ENCODE measurements around the gene UBTD2. TPM values are rescaled to one million over a fixed set of nuclear protein-coding genes. Genes with fewer than 3 reads are reported as not detected.

Gene UBTD2
- total and polyA plus RNA-seq, 10 of the 15 experiments (the other 5 are each of a cell fraction or from before 2014, with no cell fraction given) = 7.7 to 30.5 (median 19.4) TPM

DNA sequence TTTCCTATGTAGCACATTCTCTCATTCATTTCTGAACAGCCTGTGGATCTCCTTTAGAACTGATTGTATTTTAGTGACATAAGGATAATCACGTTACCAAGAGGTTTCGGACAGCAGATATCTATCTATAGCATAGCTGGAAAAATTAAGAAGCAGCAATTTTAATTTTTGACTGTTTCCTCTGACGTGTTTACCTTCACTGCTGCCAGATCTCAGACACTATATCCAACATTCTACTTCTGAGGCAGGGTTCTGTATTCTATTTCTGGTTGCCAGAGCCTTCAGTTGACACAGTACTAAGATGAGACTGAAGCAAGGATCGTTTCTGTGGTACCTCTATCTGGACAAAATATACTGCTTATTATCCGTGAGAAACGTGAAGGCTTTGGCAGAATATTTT is 89.7 kb downstream of the UBTD2 start, which contains the start of gene EFCAB9:
Gene EFCAB9, plus strand, starts transcription at position 301 of the 400 bp plus-strand sequence. Its CDS starts 1 bp downstream, at position 302.
- Histone ChIP-seq H3K36me3 (ENCODE audit: control insufficient read depth in 2 of 2, insufficient read depth in 2 of 2, low read length in 1 of 2) (no peaks in the 10 kb centered on the region), H3K4me1 (ENCODE audit: control insufficient read depth, insufficient read depth, low read length) (peaks cover 4% of the 10 kb centered on the region; the same call in 1 of the 2 replicates), H3K9ac (ENCODE audit: control insufficient read depth, insufficient read depth, low read length) (no peak within 1 kb of the TSS), H3K27ac (ENCODE audit: control insufficient read depth, insufficient read depth) (no peak within 1 kb of the TSS), H3K4me3 (no peak within 1 kb of the TSS), H3K9me3 (replicated peaks; ENCODE audit: control insufficient read depth, insufficient read depth, low read length) (no peaks in the 10 kb centered on the region; the same call in 2 of the 3 replicates), H2AFZ (ENCODE audit: control insufficient read depth, low read depth, low read length) (no peak within 1 kb of the TSS), H3K27me3 (replicated peaks in 1 of 2; ENCODE audit: control insufficient read depth in 2 of 2, insufficient read depth in 2 of 2, low read length in 1 of 2) (no peaks in the 10 kb centered on the region), H3K4me2 (ENCODE audit: control insufficient read depth, insufficient read depth) (no peak within 1 kb of the TSS), H4K20me1 (ENCODE audit: control insufficient read depth, insufficient read depth) (no peaks in the 10 kb centered on the region), H3K79me2 (ENCODE audit: control insufficient read depth, insufficient read depth, low read length) (no peaks in the 10 kb centered on the region)
- ATAC-seq (no peak), FAIRE-seq (no peak), DNase-seq (ENCODE audit: low read depth, low spot score) (no peak)
- no TSS peak for BruUV-seq (replicated peaks)
- ChIA-PET POLR2A (no interaction called here), RAD21 (ENCODE audit: unreplicated experiment) (interaction anchor here (1.6 kb wide), 1 partner anchor 100 kb away, joined by 5 read pairs; no protein-coding TSS in a partner anchor), CTCF (interaction anchor here (0.6 to 1.1 kb wide), 2 partner anchors 86 to 135 kb away, joined by 3 read pairs; no protein-coding TSS in a partner anchor), SMC1A (ENCODE audit: uncharacterized antibody, unreplicated experiment) (interaction anchor here (0.7 to 1.8 kb wide), 3 partner anchors 36 to 84 kb away, joined by 3 read pairs; no protein-coding TSS in a partner anchor)
- intact Hi-C loops (cut with micrococcal nuclease; ENCODE audit: unreplicated experiment) (no loop called here), in situ Hi-C loops (cut with MboI) (no loop called here)
- WGBS (ENCODE audit: insufficient coverage, insufficient replicate concordance, low lambda C conversion rate, missing lambda C conversion rate) = 49% methylated on average over 6 of the region's 6 CpGs
- TF ChIP-seq ESRRA (IDR thresholded peaks at IDR 0.05; ENCODE audit: low read length) (no peak), EED (IDR thresholded peaks at IDR 0.05; ENCODE audit: low read depth) (no peak), POLR2A (IDR thresholded peaks at IDR 0.05; ENCODE audit: low read depth, low read length) (no peak), IRF4 (IDR thresholded peaks at IDR 0.05; ENCODE audit: low read depth, low read length) (no peak), NR2C2 (IDR thresholded peaks at IDR 0.05; ENCODE audit: borderline replicate concordance, control insufficient read depth, insufficient read length, low read depth) (no peak), SMARCA5 (IDR thresholded peaks at IDR 0.05) (no peak), ZNF207 (IDR thresholded peaks at IDR 0.05; ENCODE audit: borderline replicate concordance) (no peak), ATF7 (IDR thresholded peaks at IDR 0.05; ENCODE audit: low read depth) (no peak), NFYA (IDR thresholded peaks at IDR 0.05; ENCODE audit: borderline replicate concordance, low read depth, low read length) (no peak), RCOR1 (conservative IDR thresholded peaks at IDR 0.05; ENCODE audit: low read depth, low read length) (no peak), CREM (IDR thresholded peaks at IDR 0.05; ENCODE audit: low read depth) (no peak), STAT3 (IDR thresholded peaks at IDR 0.05; ENCODE audit: low read depth, low read length) (no peak), RUNX3 (IDR thresholded peaks at IDR 0.05; ENCODE audit: low read length) (no peak), DPF2 (IDR thresholded peaks at IDR 0.05) (no peak), RAD51 (IDR thresholded peaks at IDR 0.05) (no peak), KDM1A (IDR thresholded peaks at IDR 0.05; ENCODE audit: borderline replicate concordance) (no peak), KLF5 (IDR thresholded peaks at IDR 0.05; ENCODE audit: partially characterized antibody) (no peak), SMAD1 (IDR thresholded peaks at IDR 0.05; ENCODE audit: low read depth, partially characterized antibody) (no peak)
- TF ChIP-seq, protein P1, sequence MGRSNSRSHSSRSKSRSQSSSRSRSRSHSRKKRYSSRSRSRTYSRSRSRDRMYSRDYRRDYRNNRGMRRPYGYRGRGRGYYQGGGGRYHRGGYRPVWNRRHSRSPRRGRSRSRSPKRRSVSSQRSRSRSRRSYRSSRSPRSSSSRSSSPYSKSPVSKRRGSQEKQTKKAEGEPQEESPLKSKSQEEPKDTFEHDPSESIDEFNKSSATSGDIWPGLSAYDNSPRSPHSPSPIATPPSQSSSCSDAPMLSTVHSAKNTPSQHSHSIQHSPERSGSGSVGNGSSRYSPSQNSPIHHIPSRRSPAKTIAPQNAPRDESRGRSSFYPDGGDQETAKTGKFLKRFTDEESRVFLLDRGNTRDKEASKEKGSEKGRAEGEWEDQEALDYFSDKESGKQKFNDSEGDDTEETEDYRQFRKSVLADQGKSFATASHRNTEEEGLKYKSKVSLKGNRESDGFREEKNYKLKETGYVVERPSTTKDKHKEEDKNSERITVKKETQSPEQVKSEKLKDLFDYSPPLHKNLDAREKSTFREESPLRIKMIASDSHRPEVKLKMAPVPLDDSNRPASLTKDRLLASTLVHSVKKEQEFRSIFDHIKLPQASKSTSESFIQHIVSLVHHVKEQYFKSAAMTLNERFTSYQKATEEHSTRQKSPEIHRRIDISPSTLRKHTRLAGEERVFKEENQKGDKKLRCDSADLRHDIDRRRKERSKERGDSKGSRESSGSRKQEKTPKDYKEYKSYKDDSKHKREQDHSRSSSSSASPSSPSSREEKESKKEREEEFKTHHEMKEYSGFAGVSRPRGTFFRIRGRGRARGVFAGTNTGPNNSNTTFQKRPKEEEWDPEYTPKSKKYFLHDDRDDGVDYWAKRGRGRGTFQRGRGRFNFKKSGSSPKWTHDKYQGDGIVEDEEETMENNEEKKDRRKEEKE (IDR thresholded peaks at IDR 0.05) = no peak
